Fibroblast of peridontal ligament (primary cell): ENCODE results near the gene CYP2C19.
"Not testable (repeated sequence)": the region's sequence is repeated elsewhere in the genome, so short reads cannot be mapped to it uniquely, and the experiment has no call there.

ENCODE experiments used
- DNase-seq: peaks from one replicate; pipeline ENCODE4 v3.0.0-alpha.2; 2010; ENCODE audit errors: extremely low read depth

Gene CYP2C19

DNA sequence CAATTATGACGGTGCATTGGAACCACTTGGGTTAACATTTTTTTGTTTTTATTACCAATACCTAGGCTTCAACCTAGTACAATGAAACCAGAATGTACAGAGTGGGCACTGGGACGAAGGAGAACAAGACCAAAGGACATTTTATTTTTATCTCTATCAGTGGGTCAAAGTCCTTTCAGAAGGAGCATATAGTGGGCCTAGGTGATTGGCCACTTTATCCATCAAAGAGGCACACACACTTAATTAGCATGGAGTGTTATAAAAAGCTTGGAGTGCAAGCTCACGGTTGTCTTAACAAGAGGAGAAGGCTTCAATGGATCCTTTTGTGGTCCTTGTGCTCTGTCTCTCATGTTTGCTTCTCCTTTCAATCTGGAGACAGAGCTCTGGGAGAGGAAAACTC lies at the start of gene CYP2C19:
CYP2C19 (plus strand) TSS at position 289 of the 400 bp plus-strand sequence; CDS start at position 314, 25 bp downstream.
- DNase-seq, result no peak

DNA sequence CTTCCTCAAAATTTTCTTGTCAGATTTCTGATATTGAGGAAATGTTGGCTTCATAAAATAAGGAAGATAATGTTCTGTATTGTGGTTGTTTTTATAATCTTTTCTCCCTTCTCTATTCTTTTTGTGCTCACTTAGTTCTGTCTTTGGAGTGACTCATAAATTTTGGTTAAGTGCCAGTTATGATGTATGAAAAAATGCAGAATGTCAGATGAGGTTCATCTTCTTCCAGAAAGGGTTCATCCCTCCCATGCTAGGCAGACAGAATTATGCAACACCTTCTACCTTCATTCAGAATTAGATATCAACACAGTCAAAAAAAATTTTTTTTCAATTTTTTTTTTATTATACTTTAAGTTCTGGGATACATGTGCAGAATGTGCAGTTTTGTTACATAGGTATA lies 36.6 kb upstream of the CYP2C19 start:
- DNase-seq, result no peak

DNA sequence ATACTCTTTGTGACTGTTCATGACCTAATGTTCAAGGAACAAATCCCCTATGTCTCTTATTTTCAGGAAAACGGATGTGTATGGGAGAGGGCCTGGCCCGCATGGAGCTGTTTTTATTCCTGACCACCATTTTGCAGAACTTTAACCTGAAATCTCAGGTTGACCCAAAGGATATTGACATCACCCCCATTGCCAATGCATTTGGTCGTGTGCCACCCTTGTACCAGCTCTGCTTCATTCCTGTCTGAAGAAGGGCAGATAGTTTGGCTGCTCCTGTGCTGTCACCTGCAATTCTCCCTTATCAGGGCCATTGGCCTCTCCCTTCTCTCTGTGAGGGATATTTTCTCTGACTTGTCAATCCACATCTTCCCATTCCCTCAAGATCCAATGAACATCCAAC lies 27.3 kb upstream of the CYP2C19 start:
- no peak for DNase-seq

DNA sequence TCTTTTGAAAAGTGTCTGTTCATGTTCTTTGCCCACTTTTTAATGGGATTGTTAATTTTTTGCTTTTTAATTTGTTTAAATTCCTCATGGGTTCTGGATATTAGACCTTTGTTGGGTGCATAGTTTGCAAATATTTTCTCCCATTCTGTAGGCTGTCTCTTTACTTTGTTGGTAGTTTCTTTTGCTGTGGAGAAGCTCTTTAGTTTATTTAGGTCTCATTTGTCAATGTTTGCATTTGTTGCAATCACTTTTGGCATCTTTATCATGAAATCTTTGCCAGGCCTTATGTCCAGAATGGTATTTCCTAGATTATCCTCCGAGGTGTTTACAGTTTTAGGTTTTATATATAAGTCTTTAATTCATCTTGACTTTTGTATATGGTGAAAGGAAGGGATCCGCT lies 23.9 kb upstream of the CYP2C19 start:
- DNase-seq, result no peak

DNA sequence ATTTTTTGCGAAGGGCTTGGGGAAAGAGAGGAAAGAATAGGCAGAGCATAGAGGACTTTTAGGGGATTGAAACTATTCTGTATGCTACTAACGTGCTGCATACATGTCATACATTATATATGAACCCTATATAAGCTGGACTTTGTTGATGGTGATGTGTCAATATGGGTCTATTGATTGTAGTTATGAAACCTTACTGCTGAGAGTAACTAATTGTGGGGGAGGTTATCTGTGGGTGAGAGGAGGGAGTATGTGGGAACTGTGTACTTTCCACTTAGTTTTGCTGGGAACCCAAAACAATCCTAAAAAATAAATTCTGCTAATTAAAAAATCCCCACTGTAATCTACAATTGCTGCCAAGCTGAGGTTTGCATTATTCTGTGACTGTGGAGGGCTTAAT lies 15.3 kb upstream of the CYP2C19 start:
- no peak for DNase-seq

DNA sequence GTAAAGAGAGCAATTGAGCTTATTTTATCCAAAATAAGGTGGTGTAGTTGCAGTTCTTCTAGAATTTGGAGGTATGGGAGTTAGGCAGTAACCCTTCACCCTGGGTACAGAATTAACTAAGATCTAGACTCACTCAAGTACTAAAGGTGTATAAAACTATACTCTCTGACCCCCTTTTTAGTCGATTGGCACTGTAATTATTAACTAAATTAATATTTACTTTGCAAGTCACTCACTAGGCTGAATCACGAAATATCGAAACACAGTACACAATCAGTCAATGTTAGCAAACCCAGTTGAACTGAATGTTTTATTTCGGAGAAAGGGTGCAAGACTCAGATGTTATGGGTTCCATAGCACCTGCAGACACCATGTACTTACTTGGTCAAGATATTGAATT lies 14.6 kb upstream of the CYP2C19 start:
- no peak for DNase-seq

DNA sequence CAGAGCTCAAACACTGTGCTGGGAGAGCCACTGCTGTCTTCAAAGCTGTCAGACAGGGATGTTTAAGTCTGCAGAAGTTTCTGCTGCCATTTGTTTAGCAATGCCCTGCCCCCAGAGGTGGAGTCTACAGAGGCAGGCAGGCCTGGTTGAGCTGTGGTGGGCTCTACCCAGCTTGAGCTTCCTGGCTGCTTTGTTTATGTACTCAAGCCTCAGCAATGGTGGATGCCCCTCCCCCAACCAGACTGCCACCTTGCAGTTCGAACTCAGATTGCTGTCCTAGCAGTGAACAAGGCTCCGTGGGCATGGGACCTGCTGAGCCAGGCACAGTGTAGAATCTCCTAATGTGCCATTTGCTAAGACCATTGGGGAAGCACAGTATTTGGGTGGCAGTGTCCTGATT lies 4.6 kb upstream of the CYP2C19 start:
- no peak for DNase-seq

DNA sequence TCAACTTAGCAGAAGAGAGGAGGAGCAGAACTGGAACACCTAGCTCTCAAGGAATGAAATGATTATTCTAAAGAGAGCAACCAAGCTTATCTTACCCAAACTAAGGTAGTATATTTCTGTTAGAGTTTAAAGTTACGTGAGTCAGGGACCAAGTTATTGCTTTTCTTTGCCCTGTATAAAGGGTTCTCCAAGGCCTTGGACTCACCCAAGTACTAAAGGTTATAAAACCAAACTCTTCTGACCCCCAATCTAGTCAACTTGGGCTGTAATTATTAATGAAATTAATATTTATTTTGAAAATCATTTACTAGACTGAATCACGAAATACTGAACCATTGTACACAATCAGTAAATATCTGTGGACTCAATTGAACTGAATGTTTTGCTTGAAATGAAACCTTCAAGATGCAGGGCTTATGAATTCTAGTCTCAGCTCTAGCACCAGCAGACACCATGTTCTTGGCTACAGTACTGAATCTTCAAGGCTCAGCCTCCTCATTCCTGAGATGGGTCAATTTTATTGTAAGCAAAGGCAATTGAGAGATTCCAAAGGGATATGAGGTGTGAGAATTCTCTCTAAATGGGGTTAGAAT lies 1.8 kb upstream of the CYP2C19 start:
- no peak for DNase-seq

DNA sequence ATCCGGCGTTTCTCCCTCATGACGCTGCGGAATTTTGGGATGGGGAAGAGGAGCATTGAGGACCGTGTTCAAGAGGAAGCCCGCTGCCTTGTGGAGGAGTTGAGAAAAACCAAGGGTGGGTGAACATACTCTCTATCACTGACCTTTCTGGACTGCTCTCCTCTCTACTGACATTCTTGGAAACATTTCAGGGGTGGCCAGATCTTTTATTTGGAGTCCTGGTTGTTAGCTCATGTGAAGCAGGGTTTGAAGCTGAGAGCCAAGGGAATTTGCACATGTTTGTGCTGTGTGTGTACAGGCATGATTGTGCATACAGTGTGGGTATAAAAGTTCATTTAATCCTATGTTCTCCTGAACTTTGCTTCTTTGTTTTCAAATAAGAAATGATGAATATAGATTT lies 12.9 kb downstream of the CYP2C19 start:
- not testable (repeated sequence) for DNase-seq

DNA sequence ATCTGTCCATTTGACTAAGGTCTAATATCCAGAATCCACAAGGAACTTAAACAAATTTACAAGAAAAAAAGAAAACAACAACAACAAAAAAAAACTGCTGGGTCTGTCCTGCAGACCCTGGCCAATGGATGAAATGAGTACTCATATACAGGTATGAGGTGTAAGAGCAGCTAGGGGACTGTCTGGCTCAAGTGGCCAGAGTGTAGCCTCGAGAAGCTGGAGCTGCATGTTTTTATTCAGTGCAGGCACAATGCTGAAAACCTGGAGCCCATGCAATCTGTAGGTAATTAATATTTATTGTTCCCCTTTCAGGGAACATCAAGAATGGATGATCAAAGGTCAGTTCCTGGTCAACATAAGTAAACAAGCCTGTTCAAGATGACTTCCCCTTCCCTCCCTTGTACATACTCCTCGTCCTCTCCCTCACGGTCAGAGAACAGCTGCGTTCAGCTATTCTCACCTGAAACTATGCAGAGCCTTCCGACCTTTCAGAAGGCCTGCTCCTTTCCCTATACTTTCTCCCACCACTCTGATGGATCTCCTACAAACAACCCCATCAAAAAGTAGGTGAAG lies 15.5 kb downstream of the CYP2C19 start:
- DNase-seq, result no peak

DNA sequence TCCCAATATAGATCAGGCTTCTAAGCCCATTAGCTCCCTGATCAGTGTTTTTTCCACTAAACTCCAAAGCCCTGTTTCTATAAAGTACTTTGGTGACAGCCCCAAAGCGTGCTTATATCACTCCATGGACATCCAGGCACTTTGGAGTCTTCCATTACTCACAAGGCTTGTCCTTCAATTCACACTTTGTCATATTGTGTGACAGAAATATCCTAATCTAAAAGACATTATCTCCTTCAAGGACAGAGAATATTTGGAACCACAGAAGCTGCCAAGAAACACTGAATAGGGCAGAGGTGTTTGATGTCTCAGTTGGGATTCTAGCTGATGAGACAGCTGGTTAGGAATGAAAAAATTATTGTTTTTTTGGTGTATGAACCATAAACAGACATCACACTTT lies 18.4 kb downstream of the CYP2C19 start:
- DNase-seq, result no peak

DNA sequence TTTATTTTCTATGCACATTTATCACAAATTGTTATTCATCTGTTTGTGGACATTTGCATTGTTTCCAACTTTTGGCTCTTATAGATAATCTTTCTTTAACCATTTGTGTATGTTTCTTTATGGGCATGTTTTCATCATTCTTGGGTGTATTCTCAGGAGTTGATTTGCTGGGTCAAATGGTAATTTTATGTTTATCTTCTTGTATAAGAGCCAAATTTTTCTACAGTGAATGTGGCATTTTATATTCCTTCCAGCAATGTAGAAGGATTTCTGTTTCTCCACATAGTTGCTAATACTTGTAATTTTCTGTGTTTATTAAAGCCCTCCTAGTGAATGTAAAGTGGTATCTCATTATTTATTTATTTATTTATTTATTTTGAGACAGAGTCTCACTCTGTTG lies 21.8 kb downstream of the CYP2C19 start:
- no peak for DNase-seq

DNA sequence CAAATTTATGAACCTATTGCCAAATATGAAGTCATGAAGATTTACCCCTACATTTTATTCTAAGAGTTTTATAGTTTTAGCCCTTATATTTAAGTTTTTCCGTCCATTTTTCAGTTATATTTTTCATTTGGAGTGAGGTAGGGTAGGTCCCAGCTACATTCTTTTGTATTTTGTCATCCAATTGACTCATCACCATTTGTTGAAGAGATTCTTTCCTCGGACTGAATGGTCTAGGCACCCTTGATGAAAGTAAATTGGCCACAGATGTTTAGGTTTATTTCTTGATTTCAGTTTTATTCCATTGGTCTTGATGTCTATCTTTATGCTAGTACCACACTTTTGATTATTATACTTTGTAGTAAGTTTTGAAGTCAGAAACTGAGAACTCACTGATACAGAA lies 22.7 kb downstream of the CYP2C19 start:
- DNase-seq, result peak; percentile 3

DNA sequence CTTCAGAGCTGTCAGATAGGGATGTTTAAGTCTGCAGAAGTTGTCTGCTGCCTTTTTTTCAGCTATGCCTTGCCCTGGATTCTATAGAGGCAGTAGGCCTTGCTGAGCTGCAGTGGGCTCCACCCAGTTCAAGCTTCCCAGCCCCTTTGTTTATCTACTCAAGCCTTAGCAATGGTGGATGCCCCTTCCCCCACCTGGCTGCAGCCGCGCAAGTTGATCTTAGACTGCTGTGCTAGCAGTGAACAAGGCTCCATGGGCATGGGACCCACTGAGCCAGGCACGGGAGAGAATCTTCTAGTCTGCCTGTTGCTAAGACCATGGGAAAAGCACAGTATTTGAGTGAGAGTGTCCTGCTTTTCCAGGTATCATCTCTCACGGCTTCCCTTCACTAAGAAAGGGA lies 38.1 kb downstream of the CYP2C19 start:
- not testable (repeated sequence) for DNase-seq

DNA sequence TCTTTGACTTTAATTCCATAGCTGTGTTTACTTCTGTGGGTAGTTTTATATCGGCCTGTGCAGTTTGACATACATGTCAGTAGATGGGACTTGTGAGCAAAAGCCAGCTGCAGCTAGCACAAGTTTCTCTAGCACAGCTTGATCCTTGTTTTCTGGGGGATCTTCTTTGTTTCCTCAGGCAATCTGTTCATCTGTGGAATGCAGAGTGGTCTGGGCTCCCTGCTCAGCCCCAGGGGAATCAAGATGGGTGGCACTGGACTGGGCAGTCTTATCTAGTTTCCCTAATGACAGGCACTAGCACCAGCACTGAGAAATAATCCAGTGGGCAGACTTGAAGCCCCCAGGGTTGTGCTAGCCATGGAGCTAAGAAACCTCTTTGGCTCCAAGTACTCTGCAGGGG lies 40.8 kb downstream of the CYP2C19 start:
- DNase-seq, result no peak

DNA sequence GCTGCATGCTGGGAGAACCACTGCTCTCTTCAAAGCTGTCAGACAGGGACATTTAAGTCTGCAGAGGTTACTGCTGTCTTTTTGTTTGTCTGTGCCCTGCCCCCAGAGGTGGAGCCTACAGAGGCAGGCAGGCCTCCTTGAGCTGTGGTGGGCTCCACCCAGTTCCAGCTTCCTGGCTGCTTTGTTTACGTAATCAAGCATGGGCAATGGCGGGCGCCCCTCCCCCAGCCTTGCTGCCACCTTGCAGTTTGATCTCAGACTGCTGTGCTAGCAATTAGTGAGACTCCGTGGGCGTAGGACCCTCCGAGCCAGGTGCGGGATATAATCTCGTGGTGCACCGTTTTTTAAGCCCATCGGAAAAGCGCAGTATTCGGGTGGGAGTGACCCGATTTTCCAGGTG lies 67.5 kb downstream of the CYP2C19 start:
- not testable (repeated sequence) for DNase-seq

DNA sequence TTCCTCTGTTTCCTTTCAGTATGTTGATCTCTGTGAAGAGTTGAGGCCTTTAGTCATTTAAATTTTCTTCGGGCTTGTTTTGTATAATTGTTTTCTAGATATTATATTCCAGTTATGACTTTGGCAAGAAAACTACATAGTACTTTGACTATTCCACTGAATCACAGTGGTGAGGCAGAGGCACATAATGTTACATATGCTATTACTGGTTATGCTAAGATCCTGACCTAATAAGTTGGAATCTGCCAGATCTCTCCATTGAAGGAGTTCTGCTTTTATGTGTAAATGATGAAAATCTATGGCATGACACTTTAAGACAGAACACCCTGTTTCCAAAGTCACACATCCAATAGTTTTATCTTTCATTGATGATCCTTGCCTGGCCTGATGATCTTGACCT lies 83.7 kb downstream of the CYP2C19 start:
- DNase-seq, result no peak

DNA sequence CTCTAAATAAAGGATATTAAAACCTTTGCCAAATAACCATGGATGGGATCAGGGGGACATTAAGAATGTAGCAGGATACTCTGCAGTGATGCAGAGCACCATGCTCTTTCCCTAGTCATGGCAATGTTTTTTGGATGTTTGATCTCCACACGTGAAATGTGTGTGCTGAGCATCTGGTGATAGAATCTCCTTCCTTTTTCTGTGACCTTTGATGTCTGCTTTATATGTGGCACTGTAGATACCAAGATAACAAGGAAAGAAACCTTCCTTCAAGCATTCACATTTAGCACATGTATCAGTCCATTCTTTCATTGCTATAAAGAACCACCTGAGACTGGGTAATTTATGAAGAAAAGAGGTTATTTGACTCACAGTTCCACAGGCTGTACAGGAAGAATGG lies 88.3 kb downstream of the CYP2C19 start:
- DNase-seq, result no peak

DNA sequence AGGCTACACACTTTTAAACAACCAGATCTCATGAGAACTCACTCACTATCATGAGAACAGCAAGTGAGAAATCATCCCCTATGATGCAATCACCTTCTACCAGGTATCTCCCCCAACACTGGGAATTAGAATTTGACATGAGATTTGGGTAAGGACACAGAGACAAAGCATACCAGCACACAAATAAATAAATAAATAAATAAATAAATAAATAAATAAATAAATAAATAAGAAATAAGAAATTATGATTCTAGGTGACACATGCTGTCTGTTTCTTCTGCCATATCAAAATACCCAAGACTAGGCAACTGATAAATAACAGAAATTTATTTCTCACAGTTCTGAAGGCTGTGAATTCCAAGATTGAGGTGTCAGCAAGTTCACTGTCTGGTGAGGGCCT lies 88.8 kb downstream of the CYP2C19 start:
- no peak for DNase-seq

DNA sequence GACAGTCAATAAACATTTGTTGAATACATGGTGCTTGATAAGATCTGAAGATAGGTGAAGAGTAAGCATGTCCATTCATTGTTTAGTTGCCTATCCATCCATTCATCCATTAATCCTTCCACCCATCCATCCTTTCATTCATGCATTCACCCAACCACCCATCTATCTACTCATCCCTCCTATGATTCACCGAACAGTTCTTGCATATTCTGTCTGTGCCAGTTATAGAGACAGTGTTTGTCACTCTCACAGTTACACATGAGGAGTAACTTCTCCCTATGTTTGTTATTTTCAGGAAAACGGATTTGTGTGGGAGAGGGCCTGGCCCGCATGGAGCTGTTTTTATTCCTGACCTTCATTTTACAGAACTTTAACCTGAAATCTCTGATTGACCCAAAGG lies 90.0 kb downstream of the CYP2C19 start:
- no peak for DNase-seq

DNA sequence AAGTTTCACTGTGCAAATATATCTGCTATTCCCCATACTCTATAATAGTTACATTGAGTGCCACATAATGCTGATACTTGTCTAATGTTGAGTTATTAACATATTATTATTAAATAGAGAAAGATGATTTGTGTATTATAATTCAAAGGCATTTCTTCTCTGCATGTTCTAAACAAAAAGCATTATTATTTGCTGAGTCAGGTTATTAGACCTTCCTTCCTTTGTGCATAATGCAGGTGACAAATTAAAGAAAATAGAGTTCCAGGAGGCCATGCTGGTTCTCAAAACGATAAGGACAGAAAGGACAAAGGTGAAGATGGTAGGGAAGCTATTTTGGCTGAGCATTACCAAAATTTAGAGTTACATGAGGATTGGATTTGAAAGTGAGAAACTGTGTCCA lies 90.6 kb downstream of the CYP2C19 start:
- no peak for DNase-seq

DNA sequence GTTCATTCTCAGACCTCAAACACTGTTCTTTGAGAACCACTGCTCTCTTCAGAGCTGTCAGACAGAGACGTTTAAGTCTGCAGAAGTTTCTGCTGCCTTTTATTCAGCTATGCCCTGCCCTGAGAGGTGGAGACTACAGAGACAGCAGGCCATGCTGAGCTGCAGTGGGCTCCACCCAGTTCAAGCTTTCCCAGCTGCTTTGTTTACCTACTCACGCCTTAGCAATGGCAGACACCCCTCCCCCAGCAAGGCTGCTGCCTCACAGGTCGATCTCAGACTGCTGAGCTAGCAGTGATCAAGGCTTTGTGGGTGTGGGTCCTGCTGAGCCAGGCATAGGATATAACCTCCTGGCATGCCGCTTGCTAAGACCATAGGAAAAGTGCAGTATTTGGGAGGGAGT lies 95.5 kb downstream of the CYP2C19 start:
- DNase-seq, result no peak

DNA sequence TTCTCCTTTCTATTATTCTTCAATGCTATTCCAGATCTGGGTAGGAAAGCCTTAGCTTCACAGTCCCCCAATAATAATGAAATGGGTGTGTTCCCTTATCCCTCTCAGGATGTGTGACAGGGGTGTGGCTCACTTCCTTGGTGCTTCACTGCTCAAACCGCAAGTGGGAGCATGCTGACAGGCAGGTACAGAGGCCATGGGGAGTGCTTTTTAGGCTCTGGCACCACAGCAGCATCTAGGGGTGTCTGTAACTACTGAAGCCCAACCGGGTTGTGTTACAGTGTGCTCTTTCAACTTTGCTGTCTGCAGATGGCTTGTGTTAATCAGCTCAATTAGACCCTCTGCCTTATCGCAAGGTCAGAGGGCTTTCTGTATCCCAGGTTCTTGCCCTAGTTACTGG lies 96.6 kb downstream of the CYP2C19 start:
- DNase-seq, result no peak

DNA sequence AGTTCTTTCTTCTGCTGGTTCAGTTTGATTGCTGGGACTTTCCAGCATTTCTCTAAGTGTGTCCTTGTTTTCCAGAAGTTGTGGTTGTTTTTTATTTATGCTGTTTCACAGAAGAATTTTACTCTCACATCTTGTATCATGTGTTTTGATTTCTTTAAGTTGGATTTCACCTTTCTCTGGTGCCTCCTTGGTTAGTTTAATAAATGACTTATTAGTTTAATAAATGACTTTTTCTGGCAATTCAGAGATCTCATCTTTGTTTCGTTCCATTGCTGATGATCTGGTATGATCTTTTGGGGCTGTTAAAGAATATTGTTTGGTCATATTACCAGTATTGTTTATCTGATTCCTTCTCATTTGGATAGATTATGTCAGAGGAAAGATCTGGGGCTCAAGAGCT lies 116.2 kb downstream of the CYP2C19 start:
- no peak for DNase-seq
